ENCODE results near the gene AHSA1.

The AHSA1 gene

GRCh38 chr14:77505031-77505430, 47.1 kb downstream of the AHSA1 start:
- no peak for TF ChIP-seq EZH2phosphoT487 (IDR thresholded peaks at IDR 0.05; ENCODE audit: borderline replicate concordance, low read length)
- TF ChIP-seq, protein P1, sequence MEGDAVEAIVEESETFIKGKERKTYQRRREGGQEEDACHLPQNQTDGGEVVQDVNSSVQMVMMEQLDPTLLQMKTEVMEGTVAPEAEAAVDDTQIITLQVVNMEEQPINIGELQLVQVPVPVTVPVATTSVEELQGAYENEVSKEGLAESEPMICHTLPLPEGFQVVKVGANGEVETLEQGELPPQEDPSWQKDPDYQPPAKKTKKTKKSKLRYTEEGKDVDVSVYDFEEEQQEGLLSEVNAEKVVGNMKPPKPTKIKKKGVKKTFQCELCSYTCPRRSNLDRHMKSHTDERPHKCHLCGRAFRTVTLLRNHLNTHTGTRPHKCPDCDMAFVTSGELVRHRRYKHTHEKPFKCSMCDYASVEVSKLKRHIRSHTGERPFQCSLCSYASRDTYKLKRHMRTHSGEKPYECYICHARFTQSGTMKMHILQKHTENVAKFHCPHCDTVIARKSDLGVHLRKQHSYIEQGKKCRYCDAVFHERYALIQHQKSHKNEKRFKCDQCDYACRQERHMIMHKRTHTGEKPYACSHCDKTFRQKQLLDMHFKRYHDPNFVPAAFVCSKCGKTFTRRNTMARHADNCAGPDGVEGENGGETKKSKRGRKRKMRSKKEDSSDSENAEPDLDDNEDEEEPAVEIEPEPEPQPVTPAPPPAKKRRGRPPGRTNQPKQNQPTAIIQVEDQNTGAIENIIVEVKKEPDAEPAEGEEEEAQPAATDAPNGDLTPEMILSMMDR (IDR thresholded peaks at IDR 0.05; ENCODE audit: low read depth, low read length, poor library complexity, severe bottlenecking) = no peak
- H3K4me1 ChIP-seq (ENCODE audit: control insufficient read depth, low read length) = peaks cover 7% of the 10 kb centered on the region
- H3K36me3 ChIP-seq (ENCODE audit: control insufficient read depth, low read length) = peaks cover 20% of the 10 kb centered on the region; the same call in 1 of the 2 replicates
- H3K9me3 ChIP-seq (ENCODE audit: control insufficient read depth, insufficient read depth, low read length) = no peaks in the 10 kb centered on the region
- no peaks in the 10 kb centered on the region for H3K79me2 ChIP-seq (ENCODE audit: control insufficient read depth, low read length)
- peaks cover 6% of the 10 kb centered on the region for H3F3A ChIP-seq (ENCODE audit: control insufficient read depth, insufficient read depth)
- no peak overlapping the region for H3K4me3 ChIP-seq (ENCODE audit: low read length)
- no peaks in the 10 kb centered on the region for H3K9me2 ChIP-seq (replicated peaks; ENCODE audit: control insufficient read depth, low read length)
- H3K27me3 ChIP-seq (ENCODE audit: control insufficient read depth, low read length) = peaks cover 5% of the 10 kb centered on the region
- no peaks in the 10 kb centered on the region for H4K20me1 ChIP-seq (ENCODE audit: control insufficient read depth, insufficient read depth, low read depth, low read length)
- no peak overlapping the region for H3K27ac ChIP-seq (ENCODE audit: low read depth, low read length)
- no peak overlapping the region for H3K4me2 ChIP-seq (ENCODE audit: low read length)

GRCh38 chr14:77507762-77508161, 49.9 kb downstream of the AHSA1 start:
- peaks cover 2% of the 10 kb centered on the region for H3F3A ChIP-seq (ENCODE audit: control insufficient read depth, insufficient read depth)

GRCh38 chr14:77508249-77508648, 50.4 kb downstream of the AHSA1 start:
- H3K4me2 ChIP-seq (ENCODE audit: low read length) = no peak overlapping the region
- H4K20me1 ChIP-seq (ENCODE audit: control insufficient read depth, insufficient read depth, low read depth, low read length) = no peaks in the 10 kb centered on the region
- H3K79me2 ChIP-seq (ENCODE audit: control insufficient read depth, low read length) = no peaks in the 10 kb centered on the region
- peaks cover 37% of the 10 kb centered on the region for H3K36me3 ChIP-seq (ENCODE audit: control insufficient read depth, low read length)
- H3K9me2 ChIP-seq (replicated peaks; ENCODE audit: control insufficient read depth, low read length) = no peaks in the 10 kb centered on the region
- no peak overlapping the region for H3K27ac ChIP-seq (ENCODE audit: low read depth, low read length)
- H3F3A ChIP-seq (ENCODE audit: control insufficient read depth, insufficient read depth) = peaks cover 2% of the 10 kb centered on the region
- TF ChIP-seq, protein P1 (IDR thresholded peaks at IDR 0.05; ENCODE audit: low read depth, low read length, poor library complexity, severe bottlenecking) = no peak
- TF ChIP-seq EZH2phosphoT487 (IDR thresholded peaks at IDR 0.05; ENCODE audit: borderline replicate concordance, low read length) = no peak
- no peaks in the 10 kb centered on the region for H3K4me1 ChIP-seq (ENCODE audit: control insufficient read depth, low read length)
- H3K4me3 ChIP-seq (ENCODE audit: low read length) = no peak overlapping the region
- H3K9me3 ChIP-seq (ENCODE audit: control insufficient read depth, insufficient read depth, low read length) = no peaks in the 10 kb centered on the region
- no peaks in the 10 kb centered on the region for H3K27me3 ChIP-seq (ENCODE audit: control insufficient read depth, low read length)

More at GRCh38 chr14:77507762-77508161, 49.9 kb downstream of the AHSA1 start:
- Histone ChIP-seq H3K9me3 (ENCODE audit: control insufficient read depth, insufficient read depth, low read length) (no peaks in the 10 kb centered on the region), H3K27me3 (ENCODE audit: control insufficient read depth, low read length) (no peaks in the 10 kb centered on the region), H4K20me1 (ENCODE audit: control insufficient read depth, insufficient read depth, low read depth, low read length) (no peaks in the 10 kb centered on the region), H3K4me1 (ENCODE audit: control insufficient read depth, low read length) (no peaks in the 10 kb centered on the region), H3K27ac (ENCODE audit: low read depth, low read length) (no peak overlapping the region), H3K9me2 (replicated peaks; ENCODE audit: control insufficient read depth, low read length) (no peaks in the 10 kb centered on the region), H3K4me3 (ENCODE audit: low read length) (no peak overlapping the region), H3K79me2 (ENCODE audit: control insufficient read depth, low read length) (no peaks in the 10 kb centered on the region), H3K36me3 (ENCODE audit: control insufficient read depth, low read length) (peaks cover 37% of the 10 kb centered on the region), H3K4me2 (ENCODE audit: low read length) (no peak overlapping the region)
- no peak for TF ChIP-seq EZH2phosphoT487 (IDR thresholded peaks at IDR 0.05; ENCODE audit: borderline replicate concordance, low read length)
- TF ChIP-seq, protein P1 (IDR thresholded peaks at IDR 0.05; ENCODE audit: low read depth, low read length, poor library complexity, severe bottlenecking) = no peak

All from DOHH2 (cell line).